HepG2 (cell line): Measurements from ENCODE around the gene KAT6B. TPM values are rescaled to one million over a fixed set of nuclear protein-coding genes. Genes with fewer than 3 reads are reported as not detected.

Source experiments
- ATAC-seq: fragments of 200-7000 bp; cut with Tn5 transposase; 3 replicates; pipeline ENCODE4 v1.9.1; 2020; ENCODE audit warnings: mild to moderate bottlenecking, moderate library complexity
- BruUV-seq: library from RNA; stranded (reverse); fragments of 400-500 nt; replicated peaks from 2 replicates; lab custom pipeline; 2021; lab: Mats Ljungman, UMichigan
- CTCF ChIA-PET: fragments of 300-600 bp; formaldehyde crosslinking; extraction: SDS; loops from one replicate; lab custom pipeline; 2021; ENCODE audit warnings: low total read pairs, inconsistent platforms, low intra/inter-chr PET ratio; lab: Yijun Ruan, JAX
- POLR2A ChIA-PET: fragments of 350-600 bp; sonication (Branson Sonifier 250); formaldehyde crosslinking; loops from one replicate; lab custom pipeline; 2020; ENCODE audit warnings: antibody characterized with exemption, inconsistent platforms; lab: Yijun Ruan, JAX
- DNase-seq: peaks from one replicate; pipeline ENCODE4 v3.0.0-alpha.2; 2015; ENCODE audit warnings: low spot score
- FAIRE-seq: peaks from 3 replicates; lab custom pipeline; 2011; peaks lifted over from hg19 to GRCh38; lab: Jason Lieb, UNC
- H2AFZ ChIP-seq: one replicate; pipeline ENCODE4 v1.6.1; 2011; ENCODE audit warnings: low read length, inconsistent platforms
- H3K27ac ChIP-seq: fragments of 300-600 bp; 3 replicates; pipeline ENCODE4 v1.8.0; 2011; ENCODE audit warnings: mixed run types, mild to moderate bottlenecking, mixed read lengths, low read length, inconsistent platforms; ENCODE audit not compliant: insufficient read depth; ENCODE audit errors: extremely low read length
- H3K27me3 ChIP-seq, 2 experiments: fragments of 200-600 bp in 1 of 2; 2 replicates in 1 of 2; 3 replicates in 1 of 2; pipeline versions ENCODE4 v1.6.0 to v1.8.0; 2011; ENCODE audit warnings: low read length in 2 of 2, mild to moderate bottlenecking in 2 of 2, moderate library complexity in 2 of 2, inconsistent platforms in 1 of 2; ENCODE audit not compliant: insufficient read depth in 2 of 2, control insufficient read depth in 1 of 2
- H3K36me3 ChIP-seq, 2 experiments: fragments of 200-600 bp in 1 of 2; replicated peaks in 1 of 2; 2 replicates in 1 of 2; 3 replicates in 1 of 2; pipeline versions ENCODE4 v1.5.1 to v1.8.0; 2011; ENCODE audit warnings: low read length in 2 of 2, inconsistent platforms in 1 of 2; ENCODE audit not compliant: insufficient read depth in 2 of 2, control insufficient read depth in 1 of 2
- H3K4me1 ChIP-seq: 2 replicates; pipeline ENCODE4 v1.5.1; 2012; ENCODE audit warnings: low read length, inconsistent platforms; ENCODE audit not compliant: insufficient read depth
- H3K4me2 ChIP-seq: 2 replicates; pipeline ENCODE4 v1.6.0; 2011; ENCODE audit warnings: low read depth, low read length, inconsistent platforms
- H3K4me3 ChIP-seq, 3 experiments: fragments of 200-600 bp in 1 of 3; sonication (generic), shearing (Covaris generic) in 1 of 3; replicated peaks in 1 of 3; 2 replicates each; pipeline ENCODE4 v1.5.1; 2011 to 2016; ENCODE audit warnings: low read length in 3 of 3, inconsistent platforms in 2 of 3, low read depth in 2 of 3, mild to moderate bottlenecking in 2 of 3, control low read depth in 1 of 3, mixed read lengths in 1 of 3; ENCODE audit not compliant: insufficient read depth in 1 of 3
- H3K79me2 ChIP-seq: one replicate; pipeline ENCODE4 v1.6.1; 2011; ENCODE audit warnings: low read length, inconsistent platforms; ENCODE audit not compliant: insufficient read depth
- H3K9ac ChIP-seq: 2 replicates; pipeline ENCODE4 v1.6.0; 2011; ENCODE audit warnings: mild to moderate bottlenecking, low read depth, low read length, inconsistent platforms; ENCODE audit not compliant: insufficient read depth
- H3K9me3 ChIP-seq: 2 replicates; pipeline ENCODE4 v1.5.1; 2012; ENCODE audit warnings: mild to moderate bottlenecking, low read length
- H4K20me1 ChIP-seq: 2 replicates; pipeline ENCODE4 v1.6.0; 2011; ENCODE audit warnings: inconsistent platforms, mild to moderate bottlenecking, low read length, moderate library complexity; ENCODE audit not compliant: insufficient read depth
- CERS6 ChIP-seq: sonication (generic); formaldehyde crosslinking; IDR thresholded peaks from 2 replicates; pipeline ENCODE4 v1.5.0; 2020; ENCODE audit warnings: missing genetic modification reagents
- MAX ChIP-seq: IDR thresholded peaks from 2 replicates; pipeline ENCODE4 v1.6.1; 2012; ENCODE audit warnings: inconsistent platforms
- ZEB1 ChIP-seq: IDR thresholded peaks from 2 replicates; pipeline ENCODE4 v1.6.1; 2012; ENCODE audit warnings: mild to moderate bottlenecking, low read depth, inconsistent platforms; ENCODE audit not compliant: insufficient replicate concordance
- ZZZ3 ChIP-seq: sonication (generic); formaldehyde crosslinking; IDR thresholded peaks from 2 replicates; pipeline ENCODE4 v1.4.0; 2020; ENCODE audit warnings: missing genetic modification reagents, mild to moderate bottlenecking, borderline replicate concordance
- WGBS: methylation state at CpG from one replicate; pipeline ENCODE4 v1.1.6; 2017; ENCODE audit warnings: low lambda C conversion rate; 5-methylcytosine and 5-hydroxymethylcytosine counted together
- in situ Hi-C: cut with HindIII; loops from 2 replicates; pipeline ENCODE4 v1.10.0; 2017; ENCODE audit warnings: low pct_unique_long_range_greater_than_20kb; ENCODE audit not compliant: extremely low pct_ligation_motif_present
- intact Hi-C: fragments of 100-400 bp; cut with micrococcal nuclease; formaldehyde crosslinking; loops from one replicate; pipeline ENCODE4 v1.10.0; 2022; ENCODE audit not compliant: unreplicated experiment
- polyA plus RNA-seq, 8 experiments: library from polyadenylated mRNA; depleted of rRNA in 3 of 8; stranded (reverse) in 7 of 8; unstranded in 1 of 8; fragments of >200 nt; fragmentation: Illumina TruSeq in 4 of 8; extraction: Trizol in 4 of 8; gene quantifications; 2 replicates each; pipeline versions ENCODE4 v1.2.1 to v1.2.3, GENCODE V29; 2011 to 2016; ENCODE audit warnings: low read depth in 4 of 8, missing spikeins in 1 of 8, mixed read lengths in 1 of 8; ENCODE audit not compliant: insufficient read depth in 1 of 8
- total RNA-seq, 5 experiments: library from RNA; depleted of rRNA; stranded (reverse); fragments of >200 nt; fragmentation: Illumina TruSeq; extraction: Trizol; gene quantifications; 2 replicates each; pipeline ENCODE4 v1.2.3, GENCODE V29; 2016; ENCODE audit warnings: low read depth in 1 of 5

The KAT6B gene
- total and polyA plus RNA-seq, 2 of the 13 experiments (the other 11 are each of a cell fraction or from before 2014, with no cell fraction given), result 3.0 to 9.5 TPM

- CTCF ChIA-PET, result no interaction called here
- Histone ChIP-seq H3K4me3 (no peak overlapping the region), H3K27me3 (no peaks in the 10 kb centered on the region), H3K9me3 (no peaks in the 10 kb centered on the region), H3K4me1 (no peaks in the 10 kb centered on the region), H4K20me1 (no peaks in the 10 kb centered on the region), H3K79me2 (no peaks in the 10 kb centered on the region), H3K27ac (no peak overlapping the region), H3K36me3 (peaks cover 0 to 9% of the 10 kb centered on the region in 2 experiments; a peak in 1 of 5 replicates), H3K9ac (no peak overlapping the region), H3K4me2 (no peak overlapping the region), H2AFZ (no peak overlapping the region)
- POLR2A ChIA-PET, result no interaction called here
- no peak for TF ChIP-seq ZEB1
- TF ChIP-seq CERS6 (CRISPR knock-in tag), result no peak
- FAIRE-seq (no peak), DNase-seq (no peak), ATAC-seq (no peak)
- BruUV-seq, result no TSS peak
- in situ Hi-C loops, result no loop called here
- intact Hi-C loops, result no loop called here
These were observed 186.6 kb downstream of the KAT6B start for GRCh38 chr10:75013007-75013406.

GRCh38 chr10:75013522-75013921 is 187.1 kb downstream of the KAT6B start:
- FAIRE-seq (no peak), DNase-seq (no peak), ATAC-seq (no peak)
- no TSS peak for BruUV-seq
- WGBS, result 95% methylated on average over 2 of the region's 2 CpGs
- in situ Hi-C loops (no loop called here), intact Hi-C loops (no loop called here)
- ChIA-PET CTCF (no interaction called here), POLR2A (no interaction called here)
- H3K36me3 ChIP-seq, result peaks cover 1 to 9% of the 10 kb centered on the region in 2 experiments; a peak in 2 of 5 replicates
- H3K27me3 ChIP-seq, result no peaks in the 10 kb centered on the region
- H3K79me2 ChIP-seq, result no peaks in the 10 kb centered on the region
- no peaks in the 10 kb centered on the region for H3K4me1 ChIP-seq
- H3K4me2 ChIP-seq, result no peak overlapping the region
- no peak overlapping the region for H3K9ac ChIP-seq
- no peaks in the 10 kb centered on the region for H4K20me1 ChIP-seq
- no peak overlapping the region for H3K4me3 ChIP-seq
- H3K27ac ChIP-seq, result no peak overlapping the region
- no peaks in the 10 kb centered on the region for H3K9me3 ChIP-seq
- no peak for TF ChIP-seq MAX
- no peak for TF ChIP-seq ZZZ3
- no peak overlapping the region for H2AFZ ChIP-seq
